IMR-90 (cell line): ENCODE measurements around the gene CRISPLD2. TPM values are rescaled to one million over a fixed set of nuclear protein-coding genes. Genes with fewer than 3 reads are reported as not detected.

Experiments used
- ATAC-seq: fragments of 200-7000 bp; cut with Tn5 transposase; 2 replicates; pipeline ENCODE4 v1.9.1; 2020; ENCODE audit warnings: low read depth, mild to moderate bottlenecking, moderate library complexity
- BruUV-seq: library from RNA; stranded (reverse); fragments of 400-500 nt; replicated peaks from 2 replicates; lab custom pipeline; 2021; lab: Mats Ljungman, UMichigan
- CTCF ChIA-PET: fragments of 300-600 bp; formaldehyde crosslinking; extraction: SDS; loops from one replicate; lab custom pipeline; 2021; ENCODE audit warnings: antibody characterized with exemption; lab: Yijun Ruan, JAX
- POLR2A ChIA-PET: fragments of 300-600 bp; sonication (Branson Sonifier 250); formaldehyde crosslinking; loops from one replicate; lab custom pipeline; 2022; ENCODE audit warnings: antibody characterized with exemption; ENCODE audit not compliant: unreplicated experiment; lab: Charles Lee
- DNase-seq: peaks from one replicate; pipeline ENCODE4 v3.0.0; 2013
- H2AFZ ChIP-seq: replicated peaks from 2 replicates; pipeline ENCODE3; 2013; ENCODE audit warnings: low read length, mild to moderate bottlenecking; ENCODE audit not compliant: poor library complexity
- H2AK5ac ChIP-seq: 2 replicates; pipeline ENCODE4 v1.6.1; 2013; ENCODE audit warnings: low read depth, low read length, inconsistent platforms
- H2AK9ac ChIP-seq: replicated peaks from 2 replicates; pipeline ENCODE3; 2013; ENCODE audit warnings: mild to moderate bottlenecking, low read depth, low read length, moderate library complexity; ENCODE audit not compliant: poor library complexity
- H2BK120ac ChIP-seq: 2 replicates; pipeline ENCODE4 v1.6.1; 2013; ENCODE audit warnings: low read depth, low read length, inconsistent platforms
- H2BK15ac ChIP-seq: 3 replicates; pipeline ENCODE4 v1.6.1; 2013; ENCODE audit warnings: low read depth, low read length, inconsistent platforms
- H2BK20ac ChIP-seq: 2 replicates; pipeline ENCODE4 v1.6.1; 2013; ENCODE audit warnings: low read depth, mild to moderate bottlenecking, inconsistent platforms, low read length, moderate library complexity
- H2BK5ac ChIP-seq: 2 replicates; pipeline ENCODE4 v1.6.1; 2013; ENCODE audit warnings: mild to moderate bottlenecking, low read depth, low read length, inconsistent platforms; ENCODE audit not compliant: poor library complexity, severe bottlenecking
- H3K14ac ChIP-seq: replicated peaks from 2 replicates; pipeline ENCODE4 v1.6.1; 2013; ENCODE audit warnings: low read depth, low read length, inconsistent platforms
- H3K18ac ChIP-seq: 2 replicates; pipeline ENCODE4 v1.6.1; 2013; ENCODE audit warnings: low read depth, low read length, control low read depth
- H3K23ac ChIP-seq: 2 replicates; pipeline ENCODE4 v1.6.1; 2013; ENCODE audit warnings: low read depth, low read length, inconsistent platforms
- H3K27ac ChIP-seq: 2 replicates; pipeline ENCODE4 v1.5.1; 2013; ENCODE audit warnings: mild to moderate bottlenecking, control low read depth, low read length; ENCODE audit not compliant: insufficient read depth
- H3K27me3 ChIP-seq: 2 replicates; pipeline ENCODE4 v1.6.1; 2013; ENCODE audit warnings: low read length; ENCODE audit not compliant: control insufficient read depth, insufficient read depth
- H3K36me3 ChIP-seq: 2 replicates; pipeline ENCODE4 v1.6.1; 2013; ENCODE audit warnings: low read length, mixed read lengths; ENCODE audit not compliant: control insufficient read depth, insufficient read depth
- H3K4ac ChIP-seq: 2 replicates; pipeline ENCODE4 v1.6.1; 2013; ENCODE audit warnings: low read depth, low read length, inconsistent platforms
- H3K4me1 ChIP-seq: 2 replicates; pipeline ENCODE4 v1.6.1; 2013; ENCODE audit warnings: low read length, mixed read lengths; ENCODE audit not compliant: control insufficient read depth, insufficient read depth
- H3K4me2 ChIP-seq: 2 replicates; pipeline ENCODE4 v1.6.1; 2013; ENCODE audit warnings: low read depth, mild to moderate bottlenecking, control low read depth, low read length, moderate library complexity
- H3K4me3 ChIP-seq: 2 replicates; pipeline ENCODE4 v1.5.1; 2013; ENCODE audit warnings: low read depth, mild to moderate bottlenecking, control low read depth, low read length, moderate library complexity; ENCODE audit not compliant: insufficient read depth
- H3K56ac ChIP-seq: 2 replicates; pipeline ENCODE4 v1.6.1; 2013; ENCODE audit warnings: low read length, inconsistent platforms; ENCODE audit not compliant: insufficient read depth; ENCODE audit errors: extremely low read depth
- H3K79me1 ChIP-seq, 2 experiments: 2 replicates each; pipeline ENCODE4 v1.6.1; 2013; ENCODE audit warnings: low read length in 2 of 2, inconsistent platforms in 1 of 2, low read depth in 1 of 2
- H3K9ac ChIP-seq: 2 replicates; pipeline ENCODE4 v1.6.1; 2013; ENCODE audit warnings: low read depth, low read length, control low read depth
- H3K9me1 ChIP-seq: 2 replicates; pipeline ENCODE4 v1.6.1; 2013; ENCODE audit warnings: low read length, inconsistent platforms; ENCODE audit not compliant: insufficient read depth
- H3K9me3 ChIP-seq: 2 replicates; pipeline ENCODE4 v1.6.1; 2013; ENCODE audit warnings: low read length; ENCODE audit not compliant: control insufficient read depth, insufficient read depth
- H4K20me1 ChIP-seq: 2 replicates; pipeline ENCODE4 v1.6.1; 2013; ENCODE audit warnings: low read length, inconsistent platforms; ENCODE audit not compliant: insufficient read depth
- H4K5ac ChIP-seq: 2 replicates; pipeline ENCODE4 v1.6.1; 2013; ENCODE audit warnings: mild to moderate bottlenecking, low read depth, low read length, control low read depth
- H4K8ac ChIP-seq, 2 experiments: 2 replicates each; pipeline ENCODE4 v1.6.1; 2013; ENCODE audit warnings: low read depth in 2 of 2, low read length in 2 of 2, control low read depth in 1 of 2, inconsistent platforms in 1 of 2
- H4K91ac ChIP-seq: 2 replicates; pipeline ENCODE4 v1.6.1; 2013; ENCODE audit warnings: low read depth, low read length, inconsistent platforms; ENCODE audit not compliant: insufficient read depth
- BHLHE40 ChIP-seq: fragments of 150-350 bp; IDR thresholded peaks from 2 replicates; pipeline ENCODE4 v1.6.1; 2016; ENCODE audit warnings: mild to moderate bottlenecking, low read depth, low read length
- CEBPB ChIP-seq: IDR thresholded peaks from 2 replicates; pipeline ENCODE4 v1.6.1; 2012; ENCODE audit warnings: low read depth, low read length, improper control_type of control experiment
- CHD1 ChIP-seq: IDR thresholded peaks from 2 replicates; pipeline ENCODE4 v1.6.1; 2012; ENCODE audit warnings: low read depth, low read length, improper control_type of control experiment
- FOS ChIP-seq: fragments of 150-350 bp; IDR thresholded peaks from 2 replicates; pipeline ENCODE4 v1.6.1; 2016; ENCODE audit warnings: low read depth, low read length
- MAFK ChIP-seq: IDR thresholded peaks from 2 replicates; pipeline ENCODE4 v1.6.1; 2012; ENCODE audit warnings: low read depth, low read length, improper control_type of control experiment
- MAZ ChIP-seq: IDR thresholded peaks from 2 replicates; pipeline ENCODE4 v1.6.1; 2012; ENCODE audit warnings: low read depth, mild to moderate bottlenecking, low read length, improper control_type of control experiment, moderate library complexity, borderline replicate concordance
- MXI1 ChIP-seq: IDR thresholded peaks from 2 replicates; pipeline ENCODE4 v1.6.1; 2012; ENCODE audit warnings: low read depth, mild to moderate bottlenecking, low read length, moderate library complexity, borderline replicate concordance
- NFE2L2 ChIP-seq: fragments of 150-350 bp; IDR thresholded peaks from 2 replicates; pipeline ENCODE4 v1.6.1; 2016; ENCODE audit warnings: low read depth, mild to moderate bottlenecking, low read length
- POLR2A ChIP-seq: IDR thresholded peaks from 2 replicates; pipeline ENCODE4 v1.6.1; 2012; ENCODE audit warnings: mild to moderate bottlenecking, low read depth, low read length
- RAD21 ChIP-seq: IDR thresholded peaks from 2 replicates; pipeline ENCODE4 v1.6.1; 2012; ENCODE audit warnings: low read length, improper control_type of control experiment
- RCOR1 ChIP-seq: IDR thresholded peaks from 2 replicates; pipeline ENCODE4 v1.6.1; 2012; ENCODE audit warnings: mild to moderate bottlenecking, low read length, improper control_type of control experiment; ENCODE audit not compliant: insufficient replicate concordance
- RFX5 ChIP-seq: IDR thresholded peaks from 2 replicates; pipeline ENCODE4 v1.8.0; 2012; ENCODE audit warnings: low read depth, mild to moderate bottlenecking, low read length, moderate library complexity
- SMC3 ChIP-seq: fragments of 150-350 bp; IDR thresholded peaks from 2 replicates; pipeline ENCODE4 v1.6.1; 2016; ENCODE audit warnings: low read depth, mild to moderate bottlenecking, antibody characterized with exemption, low read length, moderate library complexity
- WGBS, 2 experiments: methylation state at CpG; one replicate each; pipeline versions ENCODE4 v1.1.5 to v1.1.7; 2013; ENCODE audit warnings: missing lambda C conversion rate in 2 of 2; ENCODE audit not compliant: insufficient read length in 1 of 2; ENCODE audit errors: extremely low coverage in 2 of 2; 5-methylcytosine and 5-hydroxymethylcytosine counted together
- dilution Hi-C: fragments of 300-500 bp; cut with HindIII; formaldehyde crosslinking; loops from one replicate; pipeline ENCODE4 v1.14.3; 2018; ENCODE audit warnings: low sequenced_read_pairs; ENCODE audit not compliant: unreplicated experiment
- in situ Hi-C: fragments of 300-500 bp; cut with MboI; formaldehyde crosslinking; loops from 3 replicates; pipeline ENCODE4 v1.14.3; 2019; ENCODE audit warnings: low sequenced_read_pairs, inconsistent platforms, mixed read lengths
- intact Hi-C: fragments of 100-400 bp; cut with micrococcal nuclease; formaldehyde crosslinking; loops from 2 replicates; pipeline ENCODE4 v1.10.0; 2022
- polyA plus RNA-seq, 3 experiments: library from polyadenylated mRNA; depleted of rRNA; stranded (reverse); fragments of >200 nt; gene quantifications; 2 replicates each; pipeline ENCODE4 v1.2.3, GENCODE V29; 2012; ENCODE audit warnings: low replicate concordance in 1 of 3
- total RNA-seq: library from RNA; depleted of rRNA; stranded (reverse); fragments of >200 nt; gene quantifications from 2 replicates; pipeline ENCODE4 v1.2.3, GENCODE V29; 2012
- TF ChIP-seq, protein P1 (sequence below): fragments of 150-350 bp; IDR thresholded peaks from 2 replicates; pipeline ENCODE4 v1.6.1; 2017; ENCODE audit warnings: mild to moderate bottlenecking, antibody characterized with exemption, low read length, low read depth
- TF ChIP-seq, protein P2 (sequence below): conservative IDR thresholded peaks from 2 replicates; pipeline ENCODE4 v1.5.1; 2012; ENCODE audit warnings: mild to moderate bottlenecking, low read depth, low read length, improper control_type of control experiment

Gene CRISPLD2
- total and polyA plus RNA-seq, 2 of the 4 experiments (the other 2 are of a cell fraction) = 23.1 to 37.5 TPM

DNA sequence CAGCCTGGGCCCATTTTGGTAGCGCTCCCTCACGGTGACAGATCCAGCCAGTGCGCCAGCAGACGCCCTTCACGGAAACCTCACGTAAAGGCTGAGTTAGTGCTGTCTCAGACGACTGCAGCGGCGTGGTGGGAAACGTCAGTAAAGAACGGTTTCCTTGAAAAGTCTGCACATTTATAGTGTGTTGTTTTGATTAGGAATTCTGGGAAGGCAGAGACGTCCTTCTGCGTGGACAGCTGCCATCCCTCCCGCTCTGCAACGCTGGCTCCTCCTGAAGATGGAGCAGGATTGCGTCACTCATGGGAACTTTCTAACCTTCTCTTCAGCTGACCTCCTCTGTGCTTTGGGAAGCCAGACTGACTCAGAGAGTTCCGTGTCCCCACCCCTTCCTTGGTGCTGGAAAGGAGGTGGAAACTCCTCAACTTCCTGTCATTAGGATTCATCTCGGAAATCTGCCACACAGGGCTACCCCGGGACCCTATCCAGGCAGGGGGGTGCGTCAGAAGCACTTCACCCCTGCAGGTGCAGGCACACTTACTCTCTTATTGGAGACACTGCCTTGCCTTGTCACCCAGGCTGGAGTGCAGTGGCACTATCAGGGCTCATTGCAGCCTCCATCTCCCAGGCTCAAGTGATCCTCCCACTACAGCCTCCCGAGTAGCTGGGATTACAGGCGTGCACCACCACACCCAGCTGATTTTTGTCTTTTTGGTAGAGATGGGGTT lies 24.3 kb upstream of the CRISPLD2 start:
- WGBS, 2 experiments = 17% methylated on average over 3 of the region's 22 CpGs; no CpG with 5 or more reads in 1 of the 2 experiments
- dilution Hi-C loops = no loop called here
- peak overlapping the region; percentile 5 to 92 for H4K8ac ChIP-seq
- no peaks in the 10 kb centered on the region for H3K27me3 ChIP-seq
- ChIA-PET CTCF (no interaction called here), POLR2A (interaction anchor here (0.6 kb wide), 1 partner anchor 31 kb away, joined by 3 read pairs; no protein-coding TSS in a partner anchor)
- peak overlapping the region; percentile 80 for H2BK120ac ChIP-seq
- H3K4me2 ChIP-seq = peak overlapping the region; percentile 64
- peak overlapping the region; percentile 71 for H3K27ac ChIP-seq
- peak overlapping the region; percentile 32; the same call in 1 of the 2 replicates for H3K56ac ChIP-seq
- peak overlapping the region; percentile 73 for H3K23ac ChIP-seq
- H2AK5ac ChIP-seq = peak overlapping the region; percentile 44
- peak overlapping the region; percentile 75 for H4K91ac ChIP-seq
- peak overlapping the region; percentile 73; the same call in 1 of the 2 replicates for H2BK20ac ChIP-seq
- no peak overlapping the region for H2AK9ac ChIP-seq
- no peaks in the 10 kb centered on the region for H3K9me3 ChIP-seq
- H2BK5ac ChIP-seq = peak overlapping the region; percentile 70
- peak overlapping the region; percentile 56 for H3K9ac ChIP-seq
- H3K14ac ChIP-seq = peak overlapping the region; percentile 78
- H4K5ac ChIP-seq = peak overlapping the region; percentile 52
- peak overlapping the region; percentile 94 for H2AFZ ChIP-seq
- no peaks in the 10 kb centered on the region for H4K20me1 ChIP-seq
- BruUV-seq = no TSS peak
- in situ Hi-C loops = no loop called here
- H3K4me1 ChIP-seq = peaks cover 12% of the 10 kb centered on the region
- H3K9me1 ChIP-seq = peaks cover 14% of the 10 kb centered on the region
- H3K36me3 ChIP-seq = no peaks in the 10 kb centered on the region
- peak overlapping the region; percentile 35; the same call in 1 of the 3 replicates for H2BK15ac ChIP-seq
- no peaks in the 10 kb centered on the region for H3K79me1 ChIP-seq
- peak; percentile 100 for DNase-seq
- intact Hi-C loops = no loop called here
- peak overlapping the region; percentile 13; the same call in 1 of the 2 replicates for H3K4me3 ChIP-seq
- peak; percentile 98 for ATAC-seq
- TF ChIP-seq RAD21 (no peak), BHLHE40 (peak; percentile 12; the same call in 1 of the 2 replicates), MAFK (no peak), SMC3 (peak; percentile 13; the same call in 1 of the 2 replicates), POLR2A (peak; percentile 88), CHD1 (no peak; the same call in 1 of the 2 replicates), RCOR1 (no peak), CEBPB (peak; percentile 100), NFE2L2 (peak; percentile 55; the same call in 1 of the 2 replicates), MAZ (peak; percentile 11; the same call in 1 of the 2 replicates), MXI1 (peak; percentile 40; the same call in 1 of the 2 replicates), RFX5 (no peak), FOS (peak; percentile 77)
- TF ChIP-seq, protein P1, sequence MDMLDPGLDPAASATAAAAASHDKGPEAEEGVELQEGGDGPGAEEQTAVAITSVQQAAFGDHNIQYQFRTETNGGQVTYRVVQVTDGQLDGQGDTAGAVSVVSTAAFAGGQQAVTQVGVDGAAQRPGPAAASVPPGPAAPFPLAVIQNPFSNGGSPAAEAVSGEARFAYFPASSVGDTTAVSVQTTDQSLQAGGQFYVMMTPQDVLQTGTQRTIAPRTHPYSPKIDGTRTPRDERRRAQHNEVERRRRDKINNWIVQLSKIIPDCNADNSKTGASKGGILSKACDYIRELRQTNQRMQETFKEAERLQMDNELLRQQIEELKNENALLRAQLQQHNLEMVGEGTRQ = peak; percentile 49
- TF ChIP-seq, protein P2, sequence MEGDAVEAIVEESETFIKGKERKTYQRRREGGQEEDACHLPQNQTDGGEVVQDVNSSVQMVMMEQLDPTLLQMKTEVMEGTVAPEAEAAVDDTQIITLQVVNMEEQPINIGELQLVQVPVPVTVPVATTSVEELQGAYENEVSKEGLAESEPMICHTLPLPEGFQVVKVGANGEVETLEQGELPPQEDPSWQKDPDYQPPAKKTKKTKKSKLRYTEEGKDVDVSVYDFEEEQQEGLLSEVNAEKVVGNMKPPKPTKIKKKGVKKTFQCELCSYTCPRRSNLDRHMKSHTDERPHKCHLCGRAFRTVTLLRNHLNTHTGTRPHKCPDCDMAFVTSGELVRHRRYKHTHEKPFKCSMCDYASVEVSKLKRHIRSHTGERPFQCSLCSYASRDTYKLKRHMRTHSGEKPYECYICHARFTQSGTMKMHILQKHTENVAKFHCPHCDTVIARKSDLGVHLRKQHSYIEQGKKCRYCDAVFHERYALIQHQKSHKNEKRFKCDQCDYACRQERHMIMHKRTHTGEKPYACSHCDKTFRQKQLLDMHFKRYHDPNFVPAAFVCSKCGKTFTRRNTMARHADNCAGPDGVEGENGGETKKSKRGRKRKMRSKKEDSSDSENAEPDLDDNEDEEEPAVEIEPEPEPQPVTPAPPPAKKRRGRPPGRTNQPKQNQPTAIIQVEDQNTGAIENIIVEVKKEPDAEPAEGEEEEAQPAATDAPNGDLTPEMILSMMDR = no peak
- peak overlapping the region; percentile 86 for H3K4ac ChIP-seq
- peak overlapping the region; percentile 58 for H3K18ac ChIP-seq
